Trophoblast cell (in vitro differentiated cells and primary cell): ENCODE measurements around the gene USH2A.

Source experiments
- DNase-seq, 2 donors: peaks; one replicate each; pipeline ENCODE4 v3.0.0-alpha.2; 2016
- H2AFZ ChIP-seq: 2 replicates; pipeline ENCODE4 v1.6.1; 2013; ENCODE audit warnings: low read length, moderate library complexity, mild to moderate bottlenecking; ENCODE audit not compliant: insufficient read depth, poor library complexity
- H2AK5ac ChIP-seq: 2 replicates; pipeline ENCODE4 v1.6.1; 2013; ENCODE audit warnings: mild to moderate bottlenecking, low read length
- H2BK120ac ChIP-seq: 2 replicates; pipeline ENCODE4 v1.6.1; 2013; ENCODE audit warnings: low read length, mild to moderate bottlenecking, moderate library complexity; ENCODE audit not compliant: insufficient read depth, poor library complexity
- H2BK12ac ChIP-seq: 2 replicates; pipeline ENCODE4 v1.6.1; 2013; ENCODE audit warnings: mild to moderate bottlenecking, low read length, moderate library complexity
- H2BK5ac ChIP-seq: 2 replicates; pipeline ENCODE4 v1.6.1; 2013; ENCODE audit warnings: low read length, low read depth, moderate library complexity, mild to moderate bottlenecking; ENCODE audit not compliant: poor library complexity
- H3K14ac ChIP-seq: 2 replicates; pipeline ENCODE4 v1.6.1; 2013; ENCODE audit warnings: mild to moderate bottlenecking, low read length
- H3K18ac ChIP-seq: 2 replicates; pipeline ENCODE4 v1.6.1; 2013; ENCODE audit warnings: mild to moderate bottlenecking, low read length
- H3K23ac ChIP-seq: 2 replicates; pipeline ENCODE4 v1.6.1; 2013; ENCODE audit warnings: low read length
- H3K27ac ChIP-seq: 2 replicates; pipeline ENCODE4 v1.5.1; 2013; ENCODE audit warnings: low read depth, mild to moderate bottlenecking, inconsistent platforms, low read length, moderate library complexity
- H3K27me3 ChIP-seq: 2 replicates; pipeline ENCODE4 v1.6.1; 2013; ENCODE audit warnings: inconsistent platforms, mild to moderate bottlenecking, low read length, moderate library complexity; ENCODE audit not compliant: insufficient read depth
- H3K36me3 ChIP-seq, 2 experiments: 1 replicate in 1 of 2; 2 replicates in 1 of 2; pipeline ENCODE4 v1.6.1; 2013; ENCODE audit warnings: low read length in 2 of 2, mild to moderate bottlenecking in 2 of 2, moderate library complexity in 1 of 2; ENCODE audit not compliant: insufficient read depth in 2 of 2, control insufficient read depth in 1 of 2
- H3K4ac ChIP-seq: 2 replicates; pipeline ENCODE4 v1.6.1; 2013; ENCODE audit warnings: low read depth, mild to moderate bottlenecking, low read length, moderate library complexity
- H3K4me1 ChIP-seq, 2 experiments: 1 replicate in 1 of 2; 2 replicates in 1 of 2; pipeline ENCODE4 v1.6.1; 2013; ENCODE audit warnings: low read length in 2 of 2, mild to moderate bottlenecking in 2 of 2, moderate library complexity in 1 of 2; ENCODE audit not compliant: insufficient read depth in 2 of 2, control insufficient read depth in 1 of 2
- H3K4me2 ChIP-seq: 2 replicates; pipeline ENCODE4 v1.6.1; 2013; ENCODE audit warnings: inconsistent platforms, mild to moderate bottlenecking, low read length, moderate library complexity
- H3K4me3 ChIP-seq: 2 replicates; pipeline ENCODE4 v1.5.1; 2013; ENCODE audit warnings: mild to moderate bottlenecking, low read depth, low read length, inconsistent platforms
- H3K79me1 ChIP-seq: one replicate; pipeline ENCODE4 v1.6.1; 2013; ENCODE audit warnings: low read length
- H3K79me2 ChIP-seq: 2 replicates; pipeline ENCODE4 v1.6.1; 2013; ENCODE audit warnings: low read length, mild to moderate bottlenecking; ENCODE audit not compliant: control insufficient read depth, insufficient read depth, poor library complexity
- H3K9ac ChIP-seq: 2 replicates; pipeline ENCODE4 v1.6.1; 2013; ENCODE audit warnings: mild to moderate bottlenecking, low read length
- H3K9me3 ChIP-seq: 2 replicates; pipeline ENCODE4 v1.6.1; 2013; ENCODE audit warnings: low read depth, mild to moderate bottlenecking, control low read depth, inconsistent platforms, low read length; ENCODE audit not compliant: insufficient read depth
- H4K12ac ChIP-seq: 2 replicates; pipeline ENCODE4 v1.6.1; 2013; ENCODE audit warnings: low read depth, mild to moderate bottlenecking, low read length, moderate library complexity
- H4K8ac ChIP-seq: 2 replicates; pipeline ENCODE4 v1.6.1; 2013; ENCODE audit warnings: low read depth, mild to moderate bottlenecking, low read length, moderate library complexity
- H4K91ac ChIP-seq: one replicate; pipeline ENCODE4 v1.6.1; 2013; ENCODE audit warnings: low read depth, mild to moderate bottlenecking, low read length, moderate library complexity
- WGBS: extraction: QIAGEN DNeasy Blood & Tissue Kit; methylation state at CpG from one replicate; pipeline ENCODE4 v1.1.7; 2013; ENCODE audit warnings: missing lambda C conversion rate; ENCODE audit not compliant: insufficient read length, insufficient coverage; ENCODE audit errors: extremely low coverage; 5-methylcytosine and 5-hydroxymethylcytosine counted together

Gene USH2A

GRCh38 chr1:215645182-215645581 is 778.1 kb downstream of the USH2A start:
- Histone ChIP-seq H3K27me3 (no peaks in the 10 kb centered on the region), H3K4me1 (no peaks in the 10 kb centered on the region), H3K4me3 (no peak overlapping the region), H4K91ac (no peak overlapping the region), H3K14ac (no peak overlapping the region), H3K79me2 (no peaks in the 10 kb centered on the region), H3K27ac (no peak overlapping the region), H2BK120ac (no peak overlapping the region), H3K79me1 (no peaks in the 10 kb centered on the region), H3K9me3 (peaks cover 2% of the 10 kb centered on the region), H2AFZ (no peak overlapping the region), H2BK5ac (no peak overlapping the region), H3K36me3 (peaks cover 0 to 2% of the 10 kb centered on the region in 2 experiments), H2BK12ac (no peak overlapping the region), H2AK5ac (no peak overlapping the region), H3K4me2 (no peak overlapping the region), H3K4ac (no peak overlapping the region), H3K9ac (no peak overlapping the region), H4K12ac (no peak overlapping the region), H3K23ac (no peak overlapping the region), H3K18ac (no peak overlapping the region), H4K8ac (no peak overlapping the region)
- WGBS = 100% methylated on average over 1 of the region's 4 CpGs
- no peak for DNase-seq

DNA sequence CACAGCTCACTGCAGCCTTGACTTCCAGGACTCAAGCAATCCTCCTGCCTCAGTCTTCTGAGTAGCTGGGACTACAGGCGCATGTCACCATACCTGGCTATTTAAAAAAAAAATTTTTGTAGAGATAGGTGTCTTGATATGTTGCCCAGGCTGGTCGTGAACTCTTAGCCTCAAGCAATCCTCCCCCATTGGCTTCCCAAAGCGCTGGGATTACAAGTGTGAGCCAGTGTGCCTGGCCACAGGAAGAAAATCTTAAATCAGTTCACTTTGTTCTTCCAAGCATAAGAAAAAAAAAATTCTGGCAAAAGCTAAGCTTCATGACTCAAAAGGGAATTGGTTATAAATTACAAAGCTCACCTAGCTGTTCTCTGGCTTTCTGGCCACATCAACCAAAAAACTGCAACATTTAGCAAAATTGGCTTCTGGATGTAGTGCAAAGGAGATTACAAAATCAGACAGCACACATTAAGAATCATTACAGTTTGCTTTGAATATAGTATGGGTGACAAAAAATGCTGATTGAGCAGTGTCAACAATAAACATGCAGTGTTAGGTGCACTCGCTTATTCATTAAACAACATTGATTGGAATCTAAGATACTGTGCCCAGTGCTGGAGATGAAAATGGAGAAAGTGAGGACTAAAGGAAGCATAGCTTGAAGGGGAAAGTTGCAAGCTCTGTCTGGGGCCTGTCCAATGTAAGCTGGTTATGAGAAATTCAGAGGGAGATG is 779.5 kb downstream of the USH2A start:
- Histone ChIP-seq H3K36me3 (peaks cover 0 to 2% of the 10 kb centered on the region in 2 experiments), H2BK12ac (no peak overlapping the region), H2BK5ac (no peak overlapping the region), H3K4me1 (no peaks in the 10 kb centered on the region), H4K8ac (no peak overlapping the region), H3K23ac (no peak overlapping the region), H3K4me2 (no peak overlapping the region), H4K12ac (no peak overlapping the region), H3K18ac (no peak overlapping the region), H4K91ac (no peak overlapping the region), H3K79me1 (no peaks in the 10 kb centered on the region), H3K79me2 (no peaks in the 10 kb centered on the region), H3K27ac (no peak overlapping the region), H3K4me3 (no peak overlapping the region), H2BK120ac (no peak overlapping the region), H3K27me3 (no peaks in the 10 kb centered on the region), H3K9me3 (peaks cover 2% of the 10 kb centered on the region), H2AK5ac (no peak overlapping the region), H3K4ac (no peak overlapping the region), H2AFZ (no peak overlapping the region), H3K14ac (no peak overlapping the region), H3K9ac (no peak overlapping the region)
- WGBS = no CpG with 5 or more reads among the region's 4 CpGs
- peak in 1 of 2 donors; percentile 47 for DNase-seq

- no peak overlapping the region for H2BK120ac ChIP-seq
- no peak overlapping the region for H2BK5ac ChIP-seq
- no peaks in the 10 kb centered on the region for H3K27me3 ChIP-seq
- no peak overlapping the region for H3K9ac ChIP-seq
- peak in 1 of 2 donors; percentile 28 for DNase-seq
- H3K4me2 ChIP-seq = no peak overlapping the region
- H3K4me1 ChIP-seq = no peaks in the 10 kb centered on the region
- no peak overlapping the region for H3K27ac ChIP-seq
- no peak overlapping the region for H2BK12ac ChIP-seq
- H3K79me1 ChIP-seq = no peaks in the 10 kb centered on the region
- no peak overlapping the region for H4K12ac ChIP-seq
- no peaks in the 10 kb centered on the region for H3K36me3 ChIP-seq
- no CpG with 5 or more reads among the region's 18 CpGs for WGBS
- H3K9me3 ChIP-seq = no peaks in the 10 kb centered on the region
- no peak overlapping the region for H4K8ac ChIP-seq
- H3K4me3 ChIP-seq = no peak overlapping the region
- H3K79me2 ChIP-seq = no peaks in the 10 kb centered on the region
- no peak overlapping the region for H4K91ac ChIP-seq
- H2AK5ac ChIP-seq = no peak overlapping the region
- H3K4ac ChIP-seq = no peak overlapping the region
- no peak overlapping the region for H3K23ac ChIP-seq
- no peak overlapping the region for H3K18ac ChIP-seq
- H2AFZ ChIP-seq = no peak overlapping the region
- H3K14ac ChIP-seq = no peak overlapping the region
Observed at GRCh38 chr1:215640429-215641148, 782.7 kb downstream of the USH2A start.

GRCh38 chr1:215637041-215637573 is 786.1 kb downstream of the USH2A start:
- H3K18ac ChIP-seq = no peak overlapping the region
- H3K27me3 ChIP-seq = no peaks in the 10 kb centered on the region
- H2AK5ac ChIP-seq = no peak overlapping the region
- no peaks in the 10 kb centered on the region for H3K79me1 ChIP-seq
- no peak overlapping the region for H3K4ac ChIP-seq
- no peak overlapping the region for H4K91ac ChIP-seq
- no peaks in the 10 kb centered on the region for H3K4me1 ChIP-seq
- H4K8ac ChIP-seq = no peak overlapping the region
- H3K23ac ChIP-seq = no peak overlapping the region
- no peak for DNase-seq
- no peaks in the 10 kb centered on the region for H3K79me2 ChIP-seq
- H3K9ac ChIP-seq = no peak overlapping the region
- H3K4me3 ChIP-seq = no peak overlapping the region
- no peak overlapping the region for H2BK12ac ChIP-seq
- no peak overlapping the region for H3K4me2 ChIP-seq
- no peaks in the 10 kb centered on the region for H3K9me3 ChIP-seq
- no peaks in the 10 kb centered on the region for H3K36me3 ChIP-seq
- H4K12ac ChIP-seq = no peak overlapping the region
- no peak overlapping the region for H3K27ac ChIP-seq
- H2AFZ ChIP-seq = no peak overlapping the region
- H2BK5ac ChIP-seq = no peak overlapping the region
- no peak overlapping the region for H3K14ac ChIP-seq
- WGBS = no CpG with 5 or more reads among the region's 7 CpGs
- no peak overlapping the region for H2BK120ac ChIP-seq
